ENCODE measurements around the gene CASR.

The CASR gene

GRCh38 chr3:122263058-122263457, 79.6 kb downstream of the CASR start:
- DNase-seq, result no peak

DNA sequence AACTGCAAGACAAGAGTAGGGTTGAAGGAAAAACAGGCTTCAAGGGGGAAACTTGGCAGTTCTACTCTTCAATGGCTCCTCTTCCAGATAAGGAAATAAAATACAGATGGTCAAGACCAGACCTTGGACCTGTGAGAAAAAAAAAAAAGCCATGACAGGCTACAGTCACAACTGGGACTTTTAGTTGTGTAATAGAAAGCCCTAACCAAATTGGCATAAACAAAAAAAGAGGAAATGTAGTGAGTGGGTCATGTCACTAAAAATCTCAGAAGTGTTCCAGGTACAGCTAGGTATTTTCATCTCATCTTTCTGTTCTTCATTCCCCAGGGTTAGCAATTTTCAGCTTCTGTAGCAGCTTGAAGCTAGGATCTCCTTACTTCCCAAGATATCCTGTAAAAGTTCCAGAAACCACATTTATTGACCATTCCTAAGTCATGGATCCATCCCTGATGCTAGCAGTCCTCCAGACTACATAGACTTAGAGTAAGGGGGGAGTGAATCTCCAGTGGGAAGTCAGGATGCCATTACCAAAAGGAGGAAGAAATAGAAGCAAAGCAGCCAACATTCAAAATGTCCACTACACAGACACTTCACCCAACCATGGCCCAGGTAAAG, 80.6 kb downstream of the CASR start:
- DNase-seq, result no peak

- DNase-seq, result no peak
Measured at GRCh38 chr3:122265957-122266356, 82.5 kb downstream of the CASR start.

DNA sequence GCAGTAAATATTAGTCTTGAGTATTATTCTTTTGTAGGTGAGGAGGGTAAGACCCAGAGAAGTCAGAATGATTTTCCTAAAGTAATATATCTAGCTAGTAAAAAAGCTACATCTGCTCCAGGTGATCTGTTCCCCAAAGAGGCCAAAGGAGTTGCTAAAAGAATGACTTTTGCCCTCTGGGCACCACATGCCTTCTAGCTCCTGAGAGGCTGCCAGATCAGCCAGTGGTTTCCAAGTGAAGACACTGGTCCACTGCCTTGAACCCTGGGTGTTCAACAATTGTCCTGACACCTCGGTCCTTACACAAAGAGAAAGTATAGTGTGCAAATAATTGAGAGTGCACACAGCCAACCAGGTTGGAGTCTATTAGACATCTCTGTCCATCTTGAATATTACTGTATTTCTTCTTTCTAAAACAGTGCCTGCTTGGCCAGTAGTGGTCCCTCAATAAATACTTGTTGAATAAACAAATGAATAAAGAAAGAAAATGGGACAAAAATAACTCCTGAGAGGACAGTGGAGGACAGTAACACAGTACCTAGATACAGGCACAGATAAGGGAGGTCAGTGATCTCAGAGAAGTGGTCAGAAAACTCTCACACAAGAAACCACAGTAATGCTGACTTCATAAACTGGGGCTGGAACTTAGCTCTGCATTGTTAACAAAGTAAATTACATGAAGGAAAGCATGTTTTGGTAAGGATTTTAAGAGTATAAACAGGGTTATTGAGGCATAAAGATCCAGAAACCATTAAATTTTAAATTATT, 85.0 kb downstream of the CASR start:
- DNase-seq, result no peak

- no peak for DNase-seq
Measured at GRCh38 chr3:122269045-122269444, 85.6 kb downstream of the CASR start.

DNA sequence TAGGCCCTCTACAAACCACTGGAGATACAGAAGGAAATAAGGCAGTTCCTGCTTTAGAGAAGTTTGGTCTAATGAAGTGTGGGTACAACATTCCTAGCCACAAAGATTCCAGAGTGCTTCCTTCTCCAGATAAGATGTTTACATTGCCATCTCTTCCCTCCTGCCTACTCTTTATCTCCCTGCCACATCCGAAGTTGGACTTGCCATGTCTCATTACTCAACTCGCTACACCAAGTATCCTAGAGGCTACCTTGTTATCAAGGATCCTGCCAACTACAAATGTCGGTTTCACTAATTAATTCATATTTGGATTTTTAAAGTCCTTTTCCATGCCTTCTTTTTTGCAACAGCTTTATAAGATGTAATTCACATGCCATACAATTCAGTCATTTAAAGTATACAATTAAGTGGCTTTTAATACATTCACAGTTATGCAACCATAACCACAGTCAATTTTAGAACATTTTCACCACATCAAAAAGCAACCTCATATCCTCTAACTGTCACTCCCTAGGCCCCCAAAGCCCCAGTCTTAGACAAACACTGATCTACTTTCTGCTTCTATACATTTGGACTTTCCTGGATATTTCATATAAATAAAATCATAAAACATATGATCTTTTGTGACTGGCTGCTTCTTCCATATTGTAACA, 87.9 kb downstream of the CASR start:
- no peak for DNase-seq

GRCh38 chr3:122272879-122273278, 89.4 kb downstream of the CASR start:
- DNase-seq, result no peak

DNA sequence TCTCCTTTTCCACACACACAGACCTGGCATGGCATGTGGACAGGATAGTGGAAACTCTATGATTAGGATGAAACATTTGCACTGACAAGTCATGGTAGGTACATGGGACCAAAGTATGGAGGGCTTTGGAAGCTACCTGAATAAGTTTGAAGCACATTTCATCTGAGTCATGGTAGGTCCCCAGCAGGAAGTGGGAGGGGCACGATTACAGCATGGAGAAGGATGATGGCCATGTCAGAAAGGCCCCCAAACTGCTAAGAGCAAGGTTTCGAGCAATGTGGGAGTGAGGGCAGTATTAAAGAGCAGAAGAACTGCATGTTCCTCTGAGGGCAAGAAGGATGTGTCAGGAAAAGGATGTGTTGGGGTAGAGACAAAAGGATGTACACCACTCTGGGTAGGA, 90.0 kb downstream of the CASR start:
- no peak for DNase-seq

DNA sequence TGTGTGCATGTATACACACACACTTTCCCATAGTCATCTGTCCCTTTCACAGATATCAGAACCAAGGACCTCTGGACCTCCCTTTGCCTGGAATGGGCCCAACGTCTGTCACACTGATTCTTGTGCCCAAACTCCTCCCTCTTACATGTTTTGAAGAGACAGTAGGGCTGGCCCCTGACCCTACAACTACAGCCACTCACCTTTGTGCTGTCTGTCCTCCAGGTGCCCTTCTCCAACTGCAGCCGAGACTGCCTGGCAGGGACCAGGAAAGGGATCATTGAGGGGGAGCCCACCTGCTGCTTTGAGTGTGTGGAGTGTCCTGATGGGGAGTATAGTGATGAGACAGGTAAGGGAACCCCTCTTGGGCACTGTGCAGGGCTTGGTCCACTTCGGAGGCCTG, 98.4 kb downstream of the CASR start:
- no peak for DNase-seq

- no peak for DNase-seq
Measured at GRCh38 chr3:122283796-122284445, 100.5 kb downstream of the CASR start.

DNA sequence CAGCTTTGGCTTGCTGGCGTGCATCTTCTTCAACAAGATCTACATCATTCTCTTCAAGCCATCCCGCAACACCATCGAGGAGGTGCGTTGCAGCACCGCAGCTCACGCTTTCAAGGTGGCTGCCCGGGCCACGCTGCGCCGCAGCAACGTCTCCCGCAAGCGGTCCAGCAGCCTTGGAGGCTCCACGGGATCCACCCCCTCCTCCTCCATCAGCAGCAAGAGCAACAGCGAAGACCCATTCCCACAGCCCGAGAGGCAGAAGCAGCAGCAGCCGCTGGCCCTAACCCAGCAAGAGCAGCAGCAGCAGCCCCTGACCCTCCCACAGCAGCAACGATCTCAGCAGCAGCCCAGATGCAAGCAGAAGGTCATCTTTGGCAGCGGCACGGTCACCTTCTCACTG, 101.0 kb downstream of the CASR start:
- no peak for DNase-seq

- DNase-seq, result no peak
Measured at GRCh38 chr3:122294359-122294758, 110.9 kb downstream of the CASR start.

DNA sequence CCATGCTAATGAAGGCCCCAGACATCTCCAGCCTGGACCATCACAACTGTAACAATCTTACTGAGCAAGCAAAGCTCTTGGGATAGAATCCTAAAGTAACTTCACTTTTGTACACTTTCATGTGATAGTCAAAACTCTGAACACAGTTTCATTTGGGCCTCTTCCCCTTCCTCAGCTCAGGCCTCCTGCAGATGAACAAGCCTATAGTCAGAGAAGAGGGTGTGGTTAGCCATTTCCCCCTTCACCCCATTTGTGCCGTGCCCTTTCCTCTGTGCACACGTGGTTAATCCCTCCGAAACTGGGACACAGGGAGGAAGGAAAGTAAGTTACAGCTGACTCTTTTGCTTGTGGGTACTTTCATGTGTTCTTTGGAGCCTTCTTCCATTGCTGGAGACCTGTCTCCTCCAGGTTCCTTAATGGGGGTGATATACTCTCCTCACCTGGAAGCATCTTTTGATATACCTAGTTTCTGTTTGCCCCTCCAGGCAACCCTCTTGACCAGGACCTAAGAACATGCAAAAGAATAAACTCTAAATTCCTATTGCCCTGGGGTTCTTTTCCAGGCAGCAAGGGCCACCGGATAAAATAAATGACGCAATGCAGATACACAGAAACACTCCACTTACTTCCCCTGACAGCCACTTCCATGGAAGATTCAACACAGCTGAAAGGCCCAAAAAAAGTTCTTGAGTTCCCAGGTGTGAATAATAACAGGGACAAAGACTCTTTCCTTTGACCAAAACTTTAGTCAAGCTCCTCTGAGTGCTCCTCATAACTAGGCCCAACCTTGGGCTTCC, 112.0 kb downstream of the CASR start:
- no peak for DNase-seq

DNA sequence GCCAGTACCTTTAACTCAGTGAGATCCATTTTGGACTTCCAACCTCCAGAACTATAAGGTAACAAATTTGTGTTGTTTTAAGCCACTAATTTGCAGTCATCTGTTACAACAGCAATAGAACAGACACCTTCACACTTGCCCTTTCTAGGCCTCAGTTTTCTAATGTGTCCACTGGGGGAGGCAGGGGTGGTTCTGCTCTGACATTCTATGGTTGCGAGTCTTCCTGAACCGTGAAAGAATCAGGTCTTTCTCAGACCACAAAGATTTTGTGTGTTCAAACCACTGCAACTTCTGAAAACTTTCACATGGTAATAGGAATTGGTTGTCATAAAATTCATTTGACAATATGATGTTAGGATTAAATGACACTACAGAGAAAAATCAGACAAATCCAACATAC, 114.8 kb downstream of the CASR start:
- no peak for DNase-seq

DNA sequence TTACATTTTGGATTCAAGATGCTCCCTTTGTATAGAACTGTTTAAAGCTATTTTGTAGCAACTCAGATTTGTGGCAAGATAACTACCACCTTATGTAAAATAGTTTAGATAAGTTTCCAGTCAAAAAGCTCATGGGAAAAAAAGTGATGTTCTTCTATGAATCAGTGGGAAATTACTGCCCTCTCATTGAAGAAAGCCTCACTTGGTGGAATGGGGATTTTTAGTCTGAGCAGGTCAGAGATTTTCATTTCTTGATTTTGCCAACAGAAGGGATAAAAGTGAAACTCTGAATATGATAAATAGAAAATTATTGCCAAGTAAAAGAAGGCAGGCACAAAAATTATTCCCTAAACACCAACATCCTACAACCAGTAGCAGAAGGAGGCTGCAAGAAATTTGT, 115.7 kb downstream of the CASR start:
- no peak for DNase-seq

DNA sequence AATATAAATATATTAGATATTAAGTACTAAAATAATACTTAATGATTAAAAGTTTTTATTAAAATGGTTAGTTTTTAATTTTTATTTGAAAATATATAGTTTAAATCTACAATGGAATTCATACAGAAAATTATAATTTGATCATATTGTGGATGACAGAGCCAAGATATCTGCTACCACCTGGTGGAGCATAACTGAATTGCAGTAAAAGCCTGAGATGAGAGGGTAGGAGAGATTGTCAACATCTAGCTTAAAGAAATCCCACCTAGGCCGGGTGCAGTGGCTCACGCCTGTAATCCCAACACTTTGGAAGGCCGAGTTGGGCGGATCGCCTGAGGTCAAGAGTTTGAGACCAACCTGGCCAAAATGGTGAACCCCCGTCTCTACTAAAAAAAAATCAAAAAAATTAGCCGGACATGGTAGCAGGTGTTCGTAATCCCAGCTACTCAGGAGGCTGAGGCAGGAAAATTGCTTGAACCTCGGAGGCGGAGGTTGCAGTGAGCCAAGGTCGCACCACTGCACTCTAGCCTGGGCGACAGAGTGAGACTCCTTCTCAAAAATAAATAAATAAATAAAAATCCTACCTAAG, 116.5 kb downstream of the CASR start:
- peak; percentile 54 for DNase-seq

GRCh38 chr3:122301063-122301462, 117.6 kb downstream of the CASR start:
- no peak for DNase-seq

DNA sequence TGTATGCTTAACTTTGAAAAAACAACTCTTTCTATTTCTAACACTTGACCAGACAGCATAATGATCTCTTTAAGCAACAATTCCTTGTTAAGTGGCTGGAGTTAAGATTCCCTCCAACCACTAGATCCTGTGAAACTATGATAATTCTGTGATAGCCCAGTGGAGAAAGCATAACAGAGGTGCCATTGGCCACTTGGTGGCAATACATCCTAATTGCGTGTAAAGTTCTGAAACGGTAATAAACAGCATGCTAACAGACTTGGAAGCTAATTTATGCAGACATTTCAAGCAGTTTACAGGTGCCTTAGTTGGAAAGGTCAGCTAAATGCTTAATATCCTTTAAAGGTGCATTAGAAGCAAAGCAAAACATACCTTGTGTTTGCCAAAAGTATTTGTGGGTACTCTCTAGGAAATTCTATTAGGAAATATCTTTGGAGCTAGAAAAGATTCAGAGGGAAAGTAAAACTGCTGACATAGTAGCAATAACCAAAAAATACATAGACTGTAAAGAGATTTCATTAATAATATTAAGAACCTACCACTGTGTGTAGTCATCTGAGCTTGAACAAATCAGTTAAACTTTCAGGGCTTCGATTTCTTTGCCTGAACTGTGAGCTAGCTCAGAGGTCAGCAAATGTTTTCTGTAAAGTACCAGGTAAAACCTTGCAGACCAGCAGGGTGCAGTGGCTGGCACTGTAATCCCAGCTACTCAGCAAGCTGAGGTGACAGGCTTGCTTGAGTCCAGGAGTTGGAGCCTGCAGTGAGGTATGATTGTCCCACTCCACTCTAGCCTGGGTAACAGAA, 122.6 kb downstream of the CASR start:
- DNase-seq, result no peak

- no peak for DNase-seq
Measured at GRCh38 chr3:122306622-122306953, 123.1 kb downstream of the CASR start.

DNA sequence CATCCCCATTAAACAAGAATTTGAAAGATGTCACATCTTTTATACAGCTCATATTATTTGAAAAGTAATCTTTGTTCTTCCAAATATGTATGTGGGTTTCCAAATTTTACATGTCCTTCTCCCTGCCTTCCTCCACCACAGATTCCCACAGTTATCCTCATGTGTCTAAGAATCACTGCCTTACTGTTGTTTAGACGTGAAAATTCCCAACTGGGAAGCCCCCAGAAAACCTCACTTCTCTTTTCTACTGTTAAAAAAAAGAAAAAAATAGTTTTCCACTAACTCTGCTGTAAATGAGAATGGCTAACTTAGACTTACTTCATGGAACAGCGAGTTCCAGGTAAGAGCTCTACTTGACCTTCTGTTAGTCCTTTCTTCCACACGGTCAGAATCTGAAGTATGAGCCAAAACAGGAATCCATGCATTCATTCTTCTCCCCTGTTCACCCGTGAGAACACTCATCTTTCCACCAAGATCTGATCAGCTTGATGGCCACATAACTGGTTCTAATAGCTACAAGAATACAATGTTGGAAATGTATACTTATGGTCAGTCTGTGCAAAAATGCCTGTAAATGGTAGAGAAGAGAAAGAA, 123.7 kb downstream of the CASR start:
- no peak for DNase-seq

GRCh38 chr3:122307976-122308375, 124.5 kb downstream of the CASR start:
- DNase-seq, result no peak

Measured in stimulated activated CD8-positive, alpha-beta memory T cell treated with anti-CD3 and anti-CD28 coated beads, Interleukin-4, amount 100 ng/mL, for 48 hours (primary cell).